Glomerular visceral epithelial cell (primary cell): ENCODE results near the gene CLSTN2.

Source experiments
- DNase-seq: peaks from one replicate; pipeline ENCODE4 v3.0.0-alpha.2; 2016; ENCODE audit errors: extremely low spot score

The CLSTN2 gene

DNA sequence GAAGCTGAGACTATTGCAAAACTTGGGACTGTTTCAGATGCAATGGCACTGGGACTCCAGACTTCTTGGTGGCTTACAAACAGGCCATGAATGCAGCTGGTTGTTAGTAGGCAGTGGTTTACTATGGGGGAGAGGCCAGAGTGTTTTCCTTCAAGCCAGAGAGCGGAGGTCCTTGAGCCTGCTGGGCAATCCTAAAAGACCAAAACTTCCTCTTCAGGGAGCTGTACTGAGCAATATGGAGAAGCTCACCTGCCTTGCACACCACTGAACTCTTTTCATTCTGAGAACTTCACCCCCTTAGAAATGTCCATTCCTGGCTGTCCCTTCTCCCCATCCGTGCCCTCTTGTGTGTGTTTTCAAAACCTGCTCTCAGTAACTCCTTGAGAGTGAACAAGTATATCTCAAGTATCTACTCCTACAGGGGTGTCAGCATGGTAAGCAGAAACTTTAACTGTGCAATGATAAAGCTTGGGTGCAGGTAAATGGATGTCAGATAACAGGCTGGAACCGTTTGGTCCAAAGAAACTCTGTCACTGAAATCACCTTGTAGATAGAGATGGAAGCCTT, 213.9 kb downstream of the CLSTN2 start:
- no peak for DNase-seq

DNA sequence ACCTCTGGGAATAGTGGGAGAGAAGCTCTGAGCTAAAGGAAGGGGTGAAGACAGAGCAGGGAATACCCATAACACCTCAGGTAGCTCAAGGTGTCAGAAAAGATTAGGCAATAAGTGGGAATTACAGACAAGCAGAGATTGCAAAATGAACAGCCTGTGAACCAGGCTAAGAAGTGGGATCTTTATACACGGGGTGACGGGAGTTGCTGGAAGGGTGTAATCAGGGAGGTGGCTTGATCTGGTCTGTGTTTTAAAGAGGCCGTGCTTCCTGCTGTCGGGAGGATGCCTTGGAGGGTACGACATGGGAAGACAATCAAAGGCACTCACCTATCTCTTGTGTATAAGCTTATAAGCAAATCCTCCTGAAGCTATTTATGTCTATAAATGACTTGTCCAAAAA, 216.3 kb downstream of the CLSTN2 start:
- no peak for DNase-seq

DNA sequence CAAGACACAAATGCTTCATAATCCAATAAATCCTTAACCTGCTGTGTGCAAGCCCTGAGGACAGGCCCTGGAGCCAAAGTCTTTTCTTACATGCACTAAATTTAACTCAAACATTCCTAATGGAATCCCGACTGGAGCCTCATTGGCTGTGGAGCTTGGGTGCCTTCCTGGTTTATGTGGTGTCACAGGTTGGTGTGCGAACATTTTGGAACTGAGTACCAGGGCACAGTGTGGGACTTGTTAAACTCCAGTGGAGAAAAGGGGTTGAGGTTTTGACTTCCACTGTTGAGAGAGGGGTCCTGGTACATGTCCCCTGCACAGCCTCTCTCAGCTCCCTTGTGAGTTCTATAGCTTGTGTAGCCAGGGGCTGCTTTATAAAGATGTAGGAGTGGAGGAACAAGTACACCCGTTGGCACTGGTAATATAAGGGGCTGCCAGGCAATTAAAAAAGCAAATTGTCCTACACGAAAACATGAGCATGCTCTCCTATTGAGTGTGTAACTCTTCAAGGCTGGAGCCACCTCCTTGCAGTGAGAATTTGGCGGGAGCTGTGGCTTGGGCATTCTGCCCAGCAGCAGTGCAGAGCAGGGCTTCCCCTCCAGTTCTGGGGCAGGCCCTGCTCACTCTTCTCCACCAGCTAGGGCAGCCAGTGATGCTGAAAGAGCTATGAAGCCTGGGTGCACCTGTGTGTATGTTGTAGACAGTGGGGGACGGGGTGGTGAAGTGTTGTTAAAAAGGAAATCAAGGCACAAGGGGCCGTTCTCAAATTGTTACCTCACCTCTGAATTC, 218.1 kb downstream of the CLSTN2 start:
- DNase-seq: no peak

DNA sequence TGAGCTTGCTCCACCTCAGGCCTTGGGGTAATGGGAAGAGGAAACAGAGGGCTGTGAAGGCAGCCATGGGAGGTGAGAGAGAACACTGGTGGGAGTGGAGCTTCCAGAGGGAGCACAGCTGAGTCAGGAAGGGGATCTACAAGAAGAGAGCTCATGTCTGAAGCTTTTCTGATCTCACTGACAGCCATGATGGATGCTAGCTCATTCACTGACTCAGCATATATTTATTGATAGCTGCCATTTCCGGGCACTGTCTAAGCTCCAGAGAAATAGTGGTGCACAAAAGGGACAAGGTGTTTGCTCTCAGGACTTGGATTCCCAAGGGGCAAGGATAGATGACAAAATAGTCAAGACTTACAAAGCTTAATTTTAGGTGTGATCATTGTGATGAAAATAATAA, 218.8 kb downstream of the CLSTN2 start:
- DNase-seq: no peak

DNA sequence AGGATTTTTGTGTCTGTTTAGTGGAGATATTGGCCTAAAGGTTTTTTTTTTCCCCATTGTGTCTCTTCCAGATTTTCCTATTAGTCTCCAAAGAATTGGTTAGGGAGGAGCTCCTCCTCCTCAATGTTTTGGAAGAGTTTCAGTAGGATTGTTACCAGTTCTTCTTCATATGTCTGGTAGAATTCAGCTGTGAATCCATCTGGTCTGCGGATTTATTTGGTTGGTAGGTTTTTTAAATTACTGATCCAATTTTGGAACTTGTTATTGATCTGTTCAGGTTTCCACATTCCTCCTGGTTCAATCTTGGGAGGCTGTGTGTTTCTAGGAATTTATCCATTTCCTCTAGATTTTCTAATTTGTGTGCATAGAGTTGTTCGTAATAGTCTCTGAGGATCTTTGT, 222.2 kb downstream of the CLSTN2 start:
- no peak for DNase-seq

DNA sequence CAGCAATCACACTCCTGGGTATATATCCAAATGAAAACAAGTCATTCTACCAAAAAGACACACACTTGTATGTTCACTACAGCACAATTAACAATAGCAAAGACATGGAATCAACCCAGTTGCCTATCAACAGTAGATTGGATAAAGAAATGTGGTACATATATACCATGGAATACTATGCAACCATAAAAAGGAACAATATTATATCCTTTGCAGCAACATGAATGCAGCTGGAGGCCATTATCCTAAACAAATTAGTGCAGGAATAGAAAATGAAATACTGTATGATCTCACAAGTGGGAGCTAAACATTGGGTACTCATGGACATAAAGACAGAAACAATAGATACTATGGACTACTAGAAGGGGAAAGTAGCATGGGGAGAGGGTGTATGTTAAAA, 224.7 kb downstream of the CLSTN2 start:
- DNase-seq: no peak

DNA sequence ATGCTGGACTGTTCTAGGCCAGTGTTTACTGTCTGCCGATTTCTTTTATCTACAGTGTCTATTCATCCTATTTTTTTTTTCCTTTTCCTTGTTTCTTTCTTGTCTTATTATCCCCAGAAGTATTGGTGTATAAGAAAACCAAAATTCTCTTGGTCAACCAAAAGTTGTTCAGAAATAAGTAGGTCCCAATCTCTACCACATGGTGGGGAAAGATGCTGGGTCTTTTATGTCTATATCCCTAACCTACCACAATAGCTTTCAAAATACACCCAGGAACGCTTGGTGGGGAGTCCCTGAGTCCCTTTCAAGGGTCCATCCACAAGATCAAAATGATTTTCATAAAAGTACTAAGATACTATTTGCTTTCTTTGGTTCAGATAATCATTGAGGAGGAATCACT, 225.6 kb downstream of the CLSTN2 start:
- no peak for DNase-seq

DNA sequence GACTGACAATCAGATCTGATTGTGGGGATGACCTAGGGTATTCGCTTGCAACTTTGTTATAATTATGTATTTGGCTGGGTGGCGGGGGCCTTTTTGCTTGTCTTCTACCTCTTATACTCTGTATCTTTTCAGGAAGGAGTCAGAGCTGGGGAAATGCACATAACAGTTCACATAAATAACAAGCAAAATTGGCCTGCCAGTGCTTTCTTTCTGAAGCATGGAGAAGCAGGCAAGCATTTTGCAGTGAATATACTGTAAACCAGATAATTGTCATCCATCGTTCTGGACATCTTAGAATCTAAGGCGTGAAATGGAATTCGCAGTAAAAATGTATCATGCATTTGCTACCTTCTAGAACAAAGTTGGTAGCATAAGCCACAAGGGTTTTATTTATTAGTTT, 227.6 kb downstream of the CLSTN2 start:
- DNase-seq: no peak

DNA sequence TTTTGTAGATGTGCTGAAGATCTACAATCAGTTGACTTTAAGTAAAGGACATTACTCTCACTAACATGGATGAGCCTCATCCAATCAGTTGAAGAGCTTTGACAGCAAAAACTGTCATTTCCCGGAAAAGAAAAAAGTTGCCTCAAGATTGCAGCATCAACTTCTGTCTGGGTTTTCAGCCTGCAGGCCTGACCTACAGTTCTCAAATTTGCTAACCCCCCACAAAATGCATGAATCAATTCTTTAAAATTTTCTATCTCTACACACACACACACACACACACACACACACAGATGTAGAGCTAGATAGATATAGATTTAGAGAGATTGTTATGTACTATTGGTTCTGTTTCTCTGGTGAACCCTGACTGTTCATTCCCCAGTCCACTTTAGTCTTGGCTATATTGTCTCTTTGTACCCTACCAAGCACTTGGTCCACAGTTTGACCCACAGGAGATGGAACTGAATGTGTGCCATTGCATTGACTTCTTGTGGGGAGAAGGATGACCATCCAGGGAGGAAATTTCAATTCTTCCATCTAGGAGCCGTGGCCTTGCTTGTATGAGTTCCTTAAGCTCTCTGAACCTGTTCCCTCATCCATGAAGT, 228.3 kb downstream of the CLSTN2 start:
- DNase-seq: no peak

DNA sequence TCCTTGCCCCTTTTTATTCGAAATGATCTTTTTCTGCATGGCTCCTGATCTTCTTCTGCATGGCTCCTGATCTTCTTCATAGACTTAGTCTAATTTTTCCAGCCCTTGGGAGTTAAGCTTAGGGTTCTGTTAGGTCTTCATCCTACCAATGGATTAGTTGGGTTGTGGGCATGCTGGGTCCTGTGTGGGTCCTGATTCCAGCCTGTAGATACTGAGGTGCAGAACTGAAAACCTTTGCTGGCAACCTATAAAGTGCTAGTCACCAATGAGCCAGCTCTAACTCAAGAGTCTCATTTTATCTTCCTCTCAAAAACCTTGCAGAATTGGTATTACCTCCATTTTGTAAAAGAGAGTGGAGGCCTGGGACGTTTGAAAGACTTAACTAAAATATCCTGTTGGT, 229.2 kb downstream of the CLSTN2 start:
- no peak for DNase-seq

DNA sequence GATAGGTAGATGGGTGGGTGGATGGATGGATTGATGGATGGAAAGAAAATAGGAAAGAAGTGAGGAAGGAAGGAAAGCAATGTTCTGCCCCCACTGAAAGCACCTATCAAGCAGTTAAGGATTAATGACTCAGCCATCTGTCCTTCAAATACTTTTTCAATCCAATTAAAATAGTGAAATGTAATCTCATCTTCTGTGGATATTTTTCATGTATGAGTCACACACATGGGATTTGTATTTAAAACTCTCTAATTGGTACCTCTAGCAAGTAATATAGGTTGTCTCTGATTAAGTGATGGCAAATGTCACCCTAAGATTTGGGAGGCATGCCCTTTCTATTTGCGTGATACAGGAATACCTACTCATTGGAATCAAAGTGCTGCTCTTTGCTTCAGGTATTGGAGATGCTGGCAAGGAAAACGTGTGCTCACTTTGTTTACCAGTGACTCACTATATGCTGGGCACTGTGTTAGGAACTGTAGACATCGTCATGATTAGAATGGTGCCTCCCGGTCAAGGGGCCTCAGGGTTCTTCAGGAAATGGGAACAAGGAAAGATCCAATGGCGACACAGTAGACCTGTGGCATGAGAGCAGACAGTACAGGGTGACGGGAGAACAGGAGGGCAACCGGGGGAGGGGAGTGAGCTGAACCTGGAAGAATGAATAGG, 230.1 kb downstream of the CLSTN2 start:
- DNase-seq: no peak

DNA sequence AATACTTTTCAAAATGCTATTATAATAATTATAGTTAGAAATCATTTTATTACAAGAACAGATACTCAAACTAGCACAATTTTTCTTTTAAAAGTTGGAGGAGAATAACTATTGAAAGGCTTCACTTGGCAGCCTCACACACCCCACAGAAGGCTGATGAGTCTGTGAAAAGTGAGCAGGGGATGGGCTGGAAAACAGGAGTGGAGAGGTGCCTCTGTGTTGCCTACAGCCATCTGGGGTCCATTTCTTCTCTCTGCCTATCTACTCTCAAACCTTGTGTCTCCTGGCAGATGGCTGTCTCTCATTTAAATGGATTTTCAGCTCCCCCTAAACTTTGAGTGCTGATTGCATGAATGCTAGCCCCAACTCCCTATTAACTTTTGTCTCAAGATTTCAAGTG, 230.8 kb downstream of the CLSTN2 start:
- no peak for DNase-seq

DNA sequence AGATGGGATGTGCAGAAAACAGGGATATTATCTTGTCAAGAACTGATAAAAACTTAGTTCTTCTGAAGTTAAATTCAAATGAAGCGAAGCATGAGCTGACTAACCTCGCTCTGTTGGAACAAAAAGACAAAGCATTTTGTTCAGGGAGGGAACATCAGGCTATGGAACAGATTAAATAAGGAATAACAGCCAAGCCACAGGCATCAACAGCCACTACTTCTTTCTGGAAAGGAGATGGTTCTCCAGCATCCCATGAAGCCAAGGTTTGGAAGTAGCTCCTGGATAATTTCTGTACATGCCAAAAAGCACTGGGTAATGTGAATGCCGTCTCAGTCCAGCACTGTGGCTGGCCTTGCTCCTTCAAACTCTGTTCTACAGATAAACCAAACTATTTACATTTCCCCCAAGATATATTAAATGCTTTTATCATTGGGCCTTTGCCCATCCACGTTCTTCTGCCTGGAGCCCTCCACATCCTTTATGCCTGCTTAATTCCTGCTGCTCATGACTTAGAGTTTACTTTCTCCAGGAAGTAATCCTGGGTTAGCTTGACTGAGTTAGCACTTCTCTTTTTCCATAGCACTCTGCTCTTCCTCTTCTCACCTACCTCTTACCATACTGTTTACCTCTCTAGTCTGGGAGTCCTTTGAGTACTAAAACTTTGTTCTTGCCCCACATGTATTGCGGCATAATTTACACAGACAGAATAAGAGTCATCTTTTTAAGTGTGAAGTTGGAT, 232.0 kb downstream of the CLSTN2 start:
- DNase-seq: no peak

DNA sequence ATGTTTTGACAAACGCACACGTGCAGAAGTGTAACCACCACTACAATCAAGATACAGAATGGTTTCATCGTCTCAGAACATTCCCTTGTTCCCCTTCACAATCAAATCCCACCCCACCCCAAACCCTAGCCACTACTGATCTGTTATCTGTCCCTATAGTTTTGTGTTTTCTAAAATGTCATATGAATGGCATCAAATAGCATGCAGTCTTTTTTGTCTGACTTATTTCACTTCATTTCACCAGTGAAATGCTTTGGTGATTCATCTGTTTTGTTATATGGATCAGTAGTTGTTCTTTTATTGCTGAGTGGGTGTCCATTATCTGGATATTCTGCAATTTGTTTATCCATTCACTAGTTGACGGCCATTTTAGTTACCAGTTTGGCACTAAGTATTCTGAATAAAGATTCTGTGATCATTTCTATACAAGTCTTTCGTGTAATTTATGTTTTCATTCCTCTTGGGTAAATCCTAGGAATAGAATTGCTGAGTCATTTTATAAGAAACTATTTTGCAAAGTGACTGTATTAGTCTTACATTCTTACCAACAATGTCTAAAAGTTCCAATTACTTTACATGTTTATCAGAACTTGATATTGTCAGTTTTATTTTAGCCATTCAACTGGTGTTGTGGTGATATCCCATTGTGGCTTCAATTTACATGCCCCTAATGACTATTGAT, 232.8 kb downstream of the CLSTN2 start:
- no peak for DNase-seq

DNA sequence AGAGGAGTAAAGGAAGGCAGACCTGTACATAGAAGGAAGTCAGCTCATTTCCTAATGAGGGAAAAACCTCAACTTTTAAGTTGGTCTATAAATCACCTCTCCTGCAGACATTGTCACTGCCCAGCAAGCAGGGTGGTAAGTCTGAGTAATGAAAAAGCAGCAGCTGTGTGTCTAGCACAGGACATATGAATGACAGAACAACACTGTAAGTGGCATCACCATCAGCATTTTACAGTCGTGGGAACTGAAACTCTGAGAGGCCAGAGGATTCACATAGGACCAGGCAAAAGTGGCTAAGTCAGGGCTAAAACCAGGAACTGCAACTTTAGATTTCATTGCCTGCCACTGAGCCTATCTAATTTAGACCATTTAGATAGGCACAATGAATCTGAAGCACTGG, 235.6 kb downstream of the CLSTN2 start:
- peak; percentile 28 for DNase-seq

DNA sequence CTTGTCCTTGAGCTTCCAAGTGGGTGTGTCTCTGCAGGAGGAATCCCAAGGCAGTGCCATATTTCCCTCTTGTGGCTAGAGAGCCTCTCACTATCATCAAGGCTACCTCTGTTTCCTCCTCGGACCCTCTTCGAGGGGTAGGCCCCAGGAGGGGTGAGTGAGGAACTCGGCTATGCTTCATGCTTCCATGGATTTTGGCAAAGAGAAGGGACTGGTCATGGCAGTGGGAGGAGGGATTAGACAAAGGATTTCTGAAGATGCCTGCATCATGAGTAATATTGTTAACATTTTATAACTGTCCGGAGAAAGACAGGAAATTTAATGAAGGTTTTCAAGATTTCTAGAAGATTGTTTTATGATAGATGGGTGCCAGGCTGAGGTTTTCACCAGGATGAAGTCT, 241.5 kb downstream of the CLSTN2 start:
- DNase-seq: peak; percentile 70

DNA sequence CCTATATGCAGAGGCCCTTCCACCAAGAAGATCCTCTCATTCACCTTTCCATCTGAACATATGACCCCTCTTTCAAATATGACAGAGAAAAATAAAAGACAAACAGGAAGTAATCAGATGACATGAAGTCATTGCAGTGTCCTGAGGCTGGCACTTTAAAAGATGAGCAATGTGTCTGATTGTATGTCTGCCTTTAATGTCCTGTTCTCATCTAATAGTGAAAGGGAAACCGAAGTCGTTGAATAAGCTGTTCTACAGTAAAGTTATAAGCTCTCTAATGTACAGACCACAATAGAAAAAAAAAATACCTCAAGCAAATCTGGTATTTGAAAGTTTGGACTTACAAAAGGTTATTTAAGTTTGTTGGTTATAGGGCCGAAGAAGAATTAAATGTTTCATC, 243.0 kb downstream of the CLSTN2 start:
- DNase-seq: no peak

DNA sequence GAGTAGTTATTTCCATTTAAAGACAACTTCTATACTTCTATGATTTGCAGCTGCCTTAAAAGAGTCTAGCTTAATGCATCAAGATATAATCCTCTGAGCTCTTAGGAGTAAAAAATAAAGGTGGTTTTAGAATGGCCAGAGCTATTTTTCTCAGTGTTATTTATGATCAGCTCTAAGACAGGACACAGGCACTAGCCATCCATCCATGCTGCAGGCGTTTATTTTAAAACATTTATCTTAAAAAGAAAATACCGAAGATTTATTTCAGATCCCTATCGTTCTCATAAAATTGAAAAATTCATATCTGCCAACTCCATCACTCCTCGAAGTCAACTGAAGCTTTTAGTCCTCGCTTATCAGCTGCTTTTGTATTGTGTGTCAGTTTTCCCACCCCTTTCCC, 243.5 kb downstream of the CLSTN2 start:
- DNase-seq: no peak

DNA sequence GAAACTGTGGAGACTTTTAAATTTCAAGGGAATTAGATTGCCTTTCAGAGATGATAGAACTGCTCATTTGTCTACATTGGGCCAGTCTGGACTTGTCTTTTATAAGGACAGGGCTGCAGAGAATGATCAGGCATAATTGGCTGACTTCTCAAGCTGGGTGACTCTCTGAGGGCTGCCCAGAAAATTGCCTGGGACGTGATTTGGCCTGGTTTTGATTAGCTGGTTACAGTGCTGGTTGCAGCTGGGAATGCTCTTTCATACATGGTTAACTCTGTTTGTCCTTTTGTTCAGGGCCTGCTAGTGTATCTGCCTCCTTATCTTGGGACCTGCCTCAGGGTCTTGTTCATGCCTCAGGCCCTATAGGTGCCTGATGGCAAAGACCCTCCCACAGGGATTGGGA, 245.6 kb downstream of the CLSTN2 start:
- DNase-seq: peak; percentile 25

DNA sequence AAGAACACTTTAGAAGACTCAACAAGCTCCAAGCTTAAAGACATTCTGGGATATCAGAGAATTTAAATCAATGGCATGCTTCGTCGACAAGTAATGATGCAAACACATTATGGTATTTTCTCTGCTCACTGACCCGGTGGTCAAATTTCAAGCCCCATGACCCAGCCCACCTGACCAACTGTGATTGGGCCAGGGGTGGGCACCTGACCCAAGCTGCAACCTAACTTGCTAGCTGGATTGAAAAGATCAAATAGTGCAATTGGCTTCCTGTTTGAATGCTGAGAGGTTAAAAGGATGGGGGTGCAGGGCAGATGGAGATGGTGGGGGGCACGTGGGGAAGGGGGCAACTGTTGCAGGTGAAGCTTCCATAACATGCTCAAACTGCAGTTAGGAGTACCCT, 250.4 kb downstream of the CLSTN2 start:
- DNase-seq: no peak

DNA sequence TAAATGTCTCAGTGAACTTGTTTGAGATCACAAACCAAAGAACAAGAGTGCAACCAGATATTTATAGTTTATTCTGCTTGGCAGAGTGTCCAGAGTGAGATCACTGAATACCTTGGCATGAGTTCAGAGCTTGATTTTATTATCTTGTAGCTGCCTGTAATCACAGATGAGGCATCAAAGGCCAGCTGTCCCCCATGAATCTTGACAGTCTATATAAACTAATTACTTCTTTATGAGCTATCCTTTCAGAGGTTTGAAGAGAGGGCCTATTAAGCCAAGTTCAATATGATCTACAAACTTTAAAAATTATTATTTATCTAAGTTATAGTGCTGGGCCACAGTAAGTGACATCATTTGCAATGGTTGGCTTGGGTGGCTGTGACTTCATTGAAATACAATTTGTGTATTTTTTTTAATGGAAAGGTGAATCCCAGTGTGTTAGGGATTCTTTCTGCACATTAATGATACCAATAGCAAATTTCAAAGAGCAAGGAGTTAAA, 251.5 kb downstream of the CLSTN2 start:
- peak; percentile 71 for DNase-seq
